NB4 (cell line): Measurements from ENCODE around the gene UBTD2.

ENCODE experiments used
- POLR2A ChIP-seq: IDR thresholded peaks from 2 replicates; pipeline ENCODE4 v1.6.1; 2011; ENCODE audit warnings: mild to moderate bottlenecking; ENCODE audit not compliant: insufficient read length; ENCODE audit errors: extremely low read depth
- TF ChIP-seq, protein P1 (sequence below): IDR thresholded peaks from one replicate; pipeline ENCODE4 v1.5.1; 2012; ENCODE audit warnings: low read depth, low read length

DNA sequence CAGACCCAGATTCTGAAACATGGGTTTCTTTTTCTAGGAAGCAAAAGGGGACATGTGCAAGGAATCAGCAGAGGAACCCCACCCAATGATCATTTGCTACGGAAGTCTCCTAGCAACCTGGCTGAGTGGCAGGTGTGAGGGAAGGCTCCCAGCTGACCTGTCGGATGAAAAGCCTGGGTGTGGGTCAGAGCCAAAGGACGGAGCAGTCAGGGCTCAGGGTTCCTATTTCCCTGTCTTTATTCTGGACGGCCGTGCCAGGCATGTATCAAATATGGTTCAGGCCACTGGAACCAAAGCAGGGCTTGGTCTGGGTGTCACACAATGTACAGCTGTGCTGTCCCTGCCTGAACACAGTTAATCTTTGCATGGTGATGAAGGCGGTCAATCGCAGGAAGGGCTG, 115.7 kb downstream of the UBTD2 start:
- TF ChIP-seq POLR2A: no peak
- TF ChIP-seq, protein P1, sequence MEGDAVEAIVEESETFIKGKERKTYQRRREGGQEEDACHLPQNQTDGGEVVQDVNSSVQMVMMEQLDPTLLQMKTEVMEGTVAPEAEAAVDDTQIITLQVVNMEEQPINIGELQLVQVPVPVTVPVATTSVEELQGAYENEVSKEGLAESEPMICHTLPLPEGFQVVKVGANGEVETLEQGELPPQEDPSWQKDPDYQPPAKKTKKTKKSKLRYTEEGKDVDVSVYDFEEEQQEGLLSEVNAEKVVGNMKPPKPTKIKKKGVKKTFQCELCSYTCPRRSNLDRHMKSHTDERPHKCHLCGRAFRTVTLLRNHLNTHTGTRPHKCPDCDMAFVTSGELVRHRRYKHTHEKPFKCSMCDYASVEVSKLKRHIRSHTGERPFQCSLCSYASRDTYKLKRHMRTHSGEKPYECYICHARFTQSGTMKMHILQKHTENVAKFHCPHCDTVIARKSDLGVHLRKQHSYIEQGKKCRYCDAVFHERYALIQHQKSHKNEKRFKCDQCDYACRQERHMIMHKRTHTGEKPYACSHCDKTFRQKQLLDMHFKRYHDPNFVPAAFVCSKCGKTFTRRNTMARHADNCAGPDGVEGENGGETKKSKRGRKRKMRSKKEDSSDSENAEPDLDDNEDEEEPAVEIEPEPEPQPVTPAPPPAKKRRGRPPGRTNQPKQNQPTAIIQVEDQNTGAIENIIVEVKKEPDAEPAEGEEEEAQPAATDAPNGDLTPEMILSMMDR: no peak
